ENCODE data around the gene RASL10B.

The RASL10B gene

GRCh38 chr17:35726127-35726952 lies 5.1 kb upstream of the RASL10B start:
- Histone ChIP-seq H3K9me3 (ENCODE audit: control insufficient read depth, insufficient read depth, low read length) (no peaks in the 10 kb centered on the region), H3K27me3 (ENCODE audit: control insufficient read depth, low read length) (peaks cover 8% of the 10 kb centered on the region), H3K4me1 (ENCODE audit: control insufficient read depth, low read length) (peaks cover 12% of the 10 kb centered on the region), H3K4me3 (ENCODE audit: low read length) (no peak overlapping the region), H3K4me2 (ENCODE audit: low read length) (no peak overlapping the region), H4K20me1 (ENCODE audit: control insufficient read depth, insufficient read depth, low read depth, low read length) (no peaks in the 10 kb centered on the region), H3K79me2 (ENCODE audit: control insufficient read depth, low read length) (no peaks in the 10 kb centered on the region), H3K27ac (ENCODE audit: low read depth, low read length) (no peak overlapping the region), H3F3A (ENCODE audit: control insufficient read depth, insufficient read depth) (no peaks in the 10 kb centered on the region), H3K9me2 (replicated peaks; ENCODE audit: control insufficient read depth, low read length) (no peaks in the 10 kb centered on the region), H3K36me3 (ENCODE audit: control insufficient read depth, low read length) (peaks cover 13% of the 10 kb centered on the region)
- TF ChIP-seq CTCF (IDR thresholded peaks at IDR 0.05; ENCODE audit: low read depth, low read length, poor library complexity, severe bottlenecking) = no peak

GRCh38 chr17:35726953-35727460 lies 4.4 kb upstream of the RASL10B start:
- Histone ChIP-seq H3K9me3 (ENCODE audit: control insufficient read depth, insufficient read depth, low read length) (no peaks in the 10 kb centered on the region), H3K27ac (ENCODE audit: low read depth, low read length) (no peak overlapping the region)

GRCh38 chr17:35727635-35728034 lies 3.8 kb upstream of the RASL10B start:
- peaks cover 13% of the 10 kb centered on the region for H3K36me3 ChIP-seq (ENCODE audit: control insufficient read depth, low read length)
- no peaks in the 10 kb centered on the region for H3F3A ChIP-seq (ENCODE audit: control insufficient read depth, insufficient read depth)
- H3K4me3 ChIP-seq (ENCODE audit: low read length) = no peak overlapping the region
- H3K4me1 ChIP-seq (ENCODE audit: control insufficient read depth, low read length) = peaks cover 12% of the 10 kb centered on the region
- peaks cover 17% of the 10 kb centered on the region for H3K27me3 ChIP-seq (ENCODE audit: control insufficient read depth, low read length)
- H3K27ac ChIP-seq (ENCODE audit: low read depth, low read length) = no peak overlapping the region
- H3K9me3 ChIP-seq (ENCODE audit: control insufficient read depth, insufficient read depth, low read length) = no peaks in the 10 kb centered on the region
- H3K9me2 ChIP-seq (replicated peaks; ENCODE audit: control insufficient read depth, low read length) = no peaks in the 10 kb centered on the region
- H3K4me2 ChIP-seq (ENCODE audit: low read length) = no peak overlapping the region
- H3K79me2 ChIP-seq (ENCODE audit: control insufficient read depth, low read length) = no peaks in the 10 kb centered on the region
- TF ChIP-seq CTCF (IDR thresholded peaks at IDR 0.05; ENCODE audit: low read depth, low read length, poor library complexity, severe bottlenecking) (no peak), EZH2phosphoT487 (IDR thresholded peaks at IDR 0.05; ENCODE audit: borderline replicate concordance, low read length) (no peak)
- no peaks in the 10 kb centered on the region for H4K20me1 ChIP-seq (ENCODE audit: control insufficient read depth, insufficient read depth, low read depth, low read length)

More at GRCh38 chr17:35726953-35727460, 4.4 kb upstream of the RASL10B start:
- H3K4me1 ChIP-seq (ENCODE audit: control insufficient read depth, low read length) = peaks cover 12% of the 10 kb centered on the region
- H4K20me1 ChIP-seq (ENCODE audit: control insufficient read depth, insufficient read depth, low read depth, low read length) = no peaks in the 10 kb centered on the region
- H3K36me3 ChIP-seq (ENCODE audit: control insufficient read depth, low read length) = peaks cover 13% of the 10 kb centered on the region
- no peaks in the 10 kb centered on the region for H3K9me2 ChIP-seq (replicated peaks; ENCODE audit: control insufficient read depth, low read length)
- peaks cover 11% of the 10 kb centered on the region for H3K27me3 ChIP-seq (ENCODE audit: control insufficient read depth, low read length)
- H3K4me2 ChIP-seq (ENCODE audit: low read length) = no peak overlapping the region
- no peak overlapping the region for H3K4me3 ChIP-seq (ENCODE audit: low read length)
- H3F3A ChIP-seq (ENCODE audit: control insufficient read depth, insufficient read depth) = no peaks in the 10 kb centered on the region
- TF ChIP-seq CTCF (IDR thresholded peaks at IDR 0.05; ENCODE audit: low read depth, low read length, poor library complexity, severe bottlenecking) = no peak
- no peaks in the 10 kb centered on the region for H3K79me2 ChIP-seq (ENCODE audit: control insufficient read depth, low read length)

All from DOHH2 (cell line).